ENCODE data around the gene VGLL4. TPM values are rescaled to one million over a fixed set of nuclear protein-coding genes. Genes with fewer than 3 reads are reported as not detected.

The VGLL4 gene
- polyA plus RNA-seq, 3 donors = 8.5 to 13.2 (median 10.0) TPM

DNA sequence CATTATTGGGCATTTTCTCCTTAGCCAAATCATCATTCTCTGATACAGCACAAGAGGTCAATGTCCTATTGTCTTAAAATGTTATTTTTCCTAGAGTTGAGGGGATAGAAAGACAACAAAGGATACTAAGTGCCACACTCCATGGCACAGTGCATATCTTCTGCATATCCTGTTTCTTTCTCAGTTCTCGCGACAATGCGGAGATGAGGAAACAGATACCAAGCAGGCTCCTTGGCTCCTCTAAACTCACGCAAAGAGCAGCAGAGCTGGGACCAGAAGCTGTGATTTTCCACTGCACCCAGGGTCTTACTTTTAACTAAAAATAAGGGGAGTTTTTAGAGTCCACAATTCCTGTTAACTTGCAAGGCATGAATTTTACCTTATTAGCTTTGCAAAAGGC is 10.5 kb upstream of the VGLL4 start:
- Histone ChIP-seq H3K9me3 (replicated peaks in 1 of 2; ENCODE audit: control insufficient read depth in 1 of 2, insufficient read depth in 1 of 2, low read length in 2 of 2) (no peaks in the 10 kb centered on the region), H2AFZ (ENCODE audit: insufficient read depth, low read depth, low read length, poor library complexity, severe bottlenecking) (no peak overlapping the region), H3K4me1 (ENCODE audit: control insufficient read depth in 1 of 2, insufficient read depth in 2 of 2, low read length in 2 of 2) (no peaks in the 10 kb centered on the region), H3K27ac (ENCODE audit: low read depth in 1 of 2, low read length in 2 of 2) (no peak overlapping the region), H3K79me2 (ENCODE audit: insufficient read depth, low read length) (no peaks in the 10 kb centered on the region), H3K4me3 (replicated peaks in 1 of 3; ENCODE audit: low read depth in 2 of 3, low read length in 3 of 3) (no peak overlapping the region), H3K9ac (ENCODE audit: insufficient read depth, low read length, poor library complexity, severe bottlenecking) (no peak overlapping the region), H3K36me3 (replicated peaks in 1 of 2; ENCODE audit: control insufficient read depth in 1 of 2, insufficient read depth in 2 of 2, low read length in 2 of 2) (no peaks in the 10 kb centered on the region), H3K27me3 (ENCODE audit: control insufficient read depth in 2 of 2, insufficient read depth in 2 of 2, low read length in 2 of 2) (no peaks in the 10 kb centered on the region), H4K20me1 (ENCODE audit: insufficient read depth, low read length) (no peaks in the 10 kb centered on the region), H3K4me2 (replicated peaks; ENCODE audit: extremely low read depth, low read length, poor library complexity, severe bottlenecking) (no peak overlapping the region)
- Mint-ChIP-seq H3K27me3 (ENCODE audit: low read depth in 3 of 3) (peaks cover 0 to 5% (median 3%) of the 10 kb centered on the region in 3 donors), H3K36me3 (no peaks in the 10 kb centered on the region), H3K9me3 (no peaks in the 10 kb centered on the region), H3K4me1 (no peaks in the 10 kb centered on the region), H3K4me3 (no peak overlapping the region), H3K27ac (no peak overlapping the region)
- DNase-seq = no peak
- WGBS (ENCODE audit: insufficient coverage) = no CpG with 5 or more reads among the region's 4 CpGs
- intact Hi-C loops (cut with micrococcal nuclease) = loop anchor here (5.0 to 10.0 kb wide), 2 partner anchors 272 to 709 kb away; no protein-coding TSS in a partner anchor
- TF ChIP-seq, protein P1, sequence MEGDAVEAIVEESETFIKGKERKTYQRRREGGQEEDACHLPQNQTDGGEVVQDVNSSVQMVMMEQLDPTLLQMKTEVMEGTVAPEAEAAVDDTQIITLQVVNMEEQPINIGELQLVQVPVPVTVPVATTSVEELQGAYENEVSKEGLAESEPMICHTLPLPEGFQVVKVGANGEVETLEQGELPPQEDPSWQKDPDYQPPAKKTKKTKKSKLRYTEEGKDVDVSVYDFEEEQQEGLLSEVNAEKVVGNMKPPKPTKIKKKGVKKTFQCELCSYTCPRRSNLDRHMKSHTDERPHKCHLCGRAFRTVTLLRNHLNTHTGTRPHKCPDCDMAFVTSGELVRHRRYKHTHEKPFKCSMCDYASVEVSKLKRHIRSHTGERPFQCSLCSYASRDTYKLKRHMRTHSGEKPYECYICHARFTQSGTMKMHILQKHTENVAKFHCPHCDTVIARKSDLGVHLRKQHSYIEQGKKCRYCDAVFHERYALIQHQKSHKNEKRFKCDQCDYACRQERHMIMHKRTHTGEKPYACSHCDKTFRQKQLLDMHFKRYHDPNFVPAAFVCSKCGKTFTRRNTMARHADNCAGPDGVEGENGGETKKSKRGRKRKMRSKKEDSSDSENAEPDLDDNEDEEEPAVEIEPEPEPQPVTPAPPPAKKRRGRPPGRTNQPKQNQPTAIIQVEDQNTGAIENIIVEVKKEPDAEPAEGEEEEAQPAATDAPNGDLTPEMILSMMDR (IDR thresholded peaks at IDR 0.05) = no peak

DNA sequence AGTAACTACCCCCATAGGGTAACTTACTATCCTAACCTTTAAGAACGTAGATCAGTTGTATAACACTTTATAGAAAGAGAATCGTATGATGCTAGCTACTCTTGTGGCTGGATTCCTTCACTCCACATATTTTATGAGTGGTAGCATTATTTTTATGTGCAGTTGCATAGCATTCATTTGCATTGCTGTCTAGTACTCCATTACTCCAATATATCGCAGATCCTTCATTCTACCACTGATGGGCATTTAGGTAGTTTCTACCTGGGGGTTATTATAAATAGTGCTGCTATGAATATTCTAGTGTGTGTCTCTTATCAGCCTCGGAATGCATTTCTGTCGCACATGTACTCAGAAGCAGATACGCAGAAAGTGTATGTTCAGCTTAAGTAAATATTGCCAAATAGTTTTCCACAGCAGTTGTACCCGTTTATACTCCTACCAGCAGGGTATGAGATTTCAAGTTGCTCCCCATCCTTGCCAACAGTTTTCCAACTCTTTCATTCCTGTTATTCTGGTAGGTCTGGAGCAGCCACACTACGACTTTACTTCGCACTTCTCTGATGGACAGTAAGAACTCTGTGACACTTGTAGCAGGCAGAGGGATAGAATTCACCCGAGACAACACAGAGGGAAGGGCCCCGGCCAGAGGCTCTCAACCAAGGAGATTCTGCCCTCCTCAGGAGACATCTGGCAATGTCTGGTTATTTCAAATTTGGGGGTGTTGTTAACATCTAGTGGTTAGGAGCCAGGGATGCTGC is 9.8 kb upstream of the VGLL4 start:
- Histone ChIP-seq H2AFZ (ENCODE audit: insufficient read depth, low read depth, low read length, poor library complexity, severe bottlenecking) (no peak overlapping the region), H4K20me1 (ENCODE audit: insufficient read depth, low read length) (no peaks in the 10 kb centered on the region), H3K27ac (ENCODE audit: low read depth in 1 of 2, low read length in 2 of 2) (no peak overlapping the region), H3K79me2 (ENCODE audit: insufficient read depth, low read length) (no peaks in the 10 kb centered on the region), H3K4me2 (replicated peaks; ENCODE audit: extremely low read depth, low read length, poor library complexity, severe bottlenecking) (no peak overlapping the region), H3K36me3 (replicated peaks in 1 of 2; ENCODE audit: control insufficient read depth in 1 of 2, insufficient read depth in 2 of 2, low read length in 2 of 2) (no peaks in the 10 kb centered on the region), H3K9me3 (replicated peaks in 1 of 2; ENCODE audit: control insufficient read depth in 1 of 2, insufficient read depth in 1 of 2, low read length in 2 of 2) (no peaks in the 10 kb centered on the region), H3K4me3 (replicated peaks in 1 of 3; ENCODE audit: low read depth in 2 of 3, low read length in 3 of 3) (no peak overlapping the region), H3K9ac (ENCODE audit: insufficient read depth, low read length, poor library complexity, severe bottlenecking) (no peak overlapping the region), H3K27me3 (ENCODE audit: control insufficient read depth in 2 of 2, insufficient read depth in 2 of 2, low read length in 2 of 2) (no peaks in the 10 kb centered on the region), H3K4me1 (ENCODE audit: control insufficient read depth in 1 of 2, insufficient read depth in 2 of 2, low read length in 2 of 2) (no peaks in the 10 kb centered on the region)
- TF ChIP-seq, protein P1 (IDR thresholded peaks at IDR 0.05) = no peak
- Mint-ChIP-seq H3K27ac (no peak overlapping the region), H3K27me3 (ENCODE audit: low read depth in 3 of 3) (peaks cover 0 to 5% (median 3%) of the 10 kb centered on the region in 3 donors), H3K36me3 (no peaks in the 10 kb centered on the region), H3K4me3 (no peak overlapping the region), H3K9me3 (no peaks in the 10 kb centered on the region), H3K4me1 (no peaks in the 10 kb centered on the region)
- intact Hi-C loops (cut with micrococcal nuclease) = loop anchor here (2.0 to 10.0 kb wide), 3 partner anchors 271 to 709 kb away; no protein-coding TSS in a partner anchor
- WGBS (ENCODE audit: insufficient coverage) = 83% methylated on average over 1 of the region's 11 CpGs
- no peak for DNase-seq
